ENCODE results near the gene VARS1. TPM values are rescaled to one million over a fixed set of nuclear protein-coding genes. Genes with fewer than 3 reads are reported as not detected.

The VARS1 gene
- total RNA-seq, 2 donors from 2014 or later: 81.4 to 83.1 TPM

DNA sequence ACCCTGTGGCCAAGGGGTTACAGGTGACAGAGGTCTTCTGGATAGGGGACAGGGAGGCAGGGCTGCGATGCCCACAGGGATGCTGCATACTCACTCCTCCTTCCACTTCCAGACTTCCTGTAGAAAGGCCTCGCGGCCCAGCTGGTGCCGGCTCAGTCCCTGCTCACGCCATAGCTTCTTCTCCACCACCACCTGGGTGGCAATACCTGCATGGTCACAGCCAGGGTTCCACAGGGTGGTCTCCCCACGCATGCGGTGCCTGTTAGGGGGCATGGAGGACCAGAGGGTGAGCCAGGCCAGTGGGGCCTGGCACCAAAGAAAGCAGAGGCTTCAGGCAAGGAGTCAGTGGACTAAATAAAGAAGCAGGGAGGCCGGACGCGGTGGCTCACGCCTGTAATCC is 10.1 kb downstream of the VARS1 start:
- no peaks in the 10 kb centered on the region for H3K4me1 ChIP-seq (ENCODE audit: control insufficient read depth, insufficient read depth, low read length)
- peaks cover 62% of the 10 kb centered on the region for H3K36me3 ChIP-seq (ENCODE audit: control insufficient read depth, insufficient read depth, low read length)
- peaks cover 50% of the 10 kb centered on the region for H3K36me3 Mint-ChIP-seq (ENCODE audit: low read depth)
- no peak for DNase-seq
- H3K27me3 ChIP-seq (ENCODE audit: control insufficient read depth, insufficient read depth, low read length, poor library complexity, severe bottlenecking): no peaks in the 10 kb centered on the region
- no peak overlapping the region for H3K4me3 Mint-ChIP-seq
- H3K9ac ChIP-seq (ENCODE audit: extremely low read depth, low read length, poor library complexity, severe bottlenecking): no peak overlapping the region
- no peaks in the 10 kb centered on the region for H3K9me3 ChIP-seq (ENCODE audit: control insufficient read depth, low read length)
- no peak overlapping the region for H3K4me3 ChIP-seq (ENCODE audit: low read length)
- no peak overlapping the region for H3K27ac Mint-ChIP-seq
- H3K4me1 Mint-ChIP-seq: no peaks in the 10 kb centered on the region
- H3K27me3 Mint-ChIP-seq (ENCODE audit: insufficient read depth): no peaks in the 10 kb centered on the region
- WGBS, 2 experiments (ENCODE audit: insufficient coverage in 1 of 2, insufficient read length in 1 of 2): 96 to 97% methylated on average over 10 to 11 of the region's 11 CpGs
- no peak overlapping the region for H3K27ac ChIP-seq (ENCODE audit: low read depth, low read length)
- TF ChIP-seq, protein P1, sequence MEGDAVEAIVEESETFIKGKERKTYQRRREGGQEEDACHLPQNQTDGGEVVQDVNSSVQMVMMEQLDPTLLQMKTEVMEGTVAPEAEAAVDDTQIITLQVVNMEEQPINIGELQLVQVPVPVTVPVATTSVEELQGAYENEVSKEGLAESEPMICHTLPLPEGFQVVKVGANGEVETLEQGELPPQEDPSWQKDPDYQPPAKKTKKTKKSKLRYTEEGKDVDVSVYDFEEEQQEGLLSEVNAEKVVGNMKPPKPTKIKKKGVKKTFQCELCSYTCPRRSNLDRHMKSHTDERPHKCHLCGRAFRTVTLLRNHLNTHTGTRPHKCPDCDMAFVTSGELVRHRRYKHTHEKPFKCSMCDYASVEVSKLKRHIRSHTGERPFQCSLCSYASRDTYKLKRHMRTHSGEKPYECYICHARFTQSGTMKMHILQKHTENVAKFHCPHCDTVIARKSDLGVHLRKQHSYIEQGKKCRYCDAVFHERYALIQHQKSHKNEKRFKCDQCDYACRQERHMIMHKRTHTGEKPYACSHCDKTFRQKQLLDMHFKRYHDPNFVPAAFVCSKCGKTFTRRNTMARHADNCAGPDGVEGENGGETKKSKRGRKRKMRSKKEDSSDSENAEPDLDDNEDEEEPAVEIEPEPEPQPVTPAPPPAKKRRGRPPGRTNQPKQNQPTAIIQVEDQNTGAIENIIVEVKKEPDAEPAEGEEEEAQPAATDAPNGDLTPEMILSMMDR (conservative IDR thresholded peaks at IDR 0.05): no peak
- no peaks in the 10 kb centered on the region for H3K9me3 Mint-ChIP-seq

DNA sequence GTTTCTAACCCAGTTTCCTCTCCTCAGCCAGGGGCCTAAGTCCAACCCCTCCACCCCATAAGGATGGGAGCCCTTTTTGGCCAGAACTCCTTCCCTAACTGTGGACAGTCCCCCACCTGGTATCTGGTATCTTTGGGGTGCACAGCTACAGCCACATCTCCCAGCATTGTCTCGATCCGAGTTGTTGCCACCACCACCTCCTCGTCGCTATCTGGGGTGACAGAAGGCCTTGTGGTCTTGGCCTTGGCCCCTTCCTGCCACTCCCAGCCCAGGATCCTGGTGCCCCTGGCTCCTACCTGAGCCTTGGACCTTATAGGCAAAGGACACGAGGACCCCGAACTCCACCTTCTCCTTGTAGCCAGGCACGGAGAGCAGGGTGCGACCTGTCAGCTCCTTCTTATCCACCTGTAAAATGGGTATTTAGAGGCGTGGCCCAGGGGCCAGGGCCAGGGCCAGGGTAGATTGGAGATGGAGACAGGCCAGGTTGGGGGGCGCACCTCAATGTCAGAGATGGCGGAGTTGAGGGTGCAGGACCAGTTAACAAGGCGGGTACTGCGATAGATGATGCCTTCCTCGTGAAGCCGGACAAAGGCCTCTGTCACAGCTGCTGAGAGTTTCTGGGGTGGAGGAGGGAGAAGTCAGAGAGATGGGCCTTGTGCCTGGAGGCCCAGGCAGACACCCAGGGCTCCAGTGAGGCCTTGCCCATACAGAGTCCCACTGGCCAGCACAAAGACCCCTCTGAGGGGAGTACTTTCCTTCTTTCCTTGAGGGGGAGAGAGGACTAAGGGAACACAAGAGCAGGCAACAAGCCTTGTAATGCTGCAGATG is 11.2 kb downstream of the VARS1 start:
- H3K27ac ChIP-seq (ENCODE audit: low read depth, low read length): no peak overlapping the region
- no peaks in the 10 kb centered on the region for H3K9me3 ChIP-seq (ENCODE audit: control insufficient read depth, low read length)
- H3K27me3 Mint-ChIP-seq (ENCODE audit: insufficient read depth): no peaks in the 10 kb centered on the region
- TF ChIP-seq, protein P1 (conservative IDR thresholded peaks at IDR 0.05): no peak
- no peaks in the 10 kb centered on the region for H3K4me1 ChIP-seq (ENCODE audit: control insufficient read depth, insufficient read depth, low read length)
- no peak overlapping the region for H3K27ac Mint-ChIP-seq
- no peak overlapping the region for H3K4me3 Mint-ChIP-seq
- no peak overlapping the region for H3K9ac ChIP-seq (ENCODE audit: extremely low read depth, low read length, poor library complexity, severe bottlenecking)
- peaks cover 55% of the 10 kb centered on the region for H3K36me3 ChIP-seq (ENCODE audit: control insufficient read depth, insufficient read depth, low read length)
- H3K4me3 ChIP-seq (ENCODE audit: low read length): no peak overlapping the region
- no peak for DNase-seq
- H3K27me3 ChIP-seq (ENCODE audit: control insufficient read depth, insufficient read depth, low read length, poor library complexity, severe bottlenecking): no peaks in the 10 kb centered on the region
- 95% methylated on average over 12 to 15 of the region's 15 CpGs for WGBS, 2 experiments (ENCODE audit: insufficient coverage in 1 of 2, insufficient read length in 1 of 2)
- H3K4me1 Mint-ChIP-seq: no peaks in the 10 kb centered on the region
- no peaks in the 10 kb centered on the region for H3K9me3 Mint-ChIP-seq
- peaks cover 46% of the 10 kb centered on the region for H3K36me3 Mint-ChIP-seq (ENCODE audit: low read depth)

DNA sequence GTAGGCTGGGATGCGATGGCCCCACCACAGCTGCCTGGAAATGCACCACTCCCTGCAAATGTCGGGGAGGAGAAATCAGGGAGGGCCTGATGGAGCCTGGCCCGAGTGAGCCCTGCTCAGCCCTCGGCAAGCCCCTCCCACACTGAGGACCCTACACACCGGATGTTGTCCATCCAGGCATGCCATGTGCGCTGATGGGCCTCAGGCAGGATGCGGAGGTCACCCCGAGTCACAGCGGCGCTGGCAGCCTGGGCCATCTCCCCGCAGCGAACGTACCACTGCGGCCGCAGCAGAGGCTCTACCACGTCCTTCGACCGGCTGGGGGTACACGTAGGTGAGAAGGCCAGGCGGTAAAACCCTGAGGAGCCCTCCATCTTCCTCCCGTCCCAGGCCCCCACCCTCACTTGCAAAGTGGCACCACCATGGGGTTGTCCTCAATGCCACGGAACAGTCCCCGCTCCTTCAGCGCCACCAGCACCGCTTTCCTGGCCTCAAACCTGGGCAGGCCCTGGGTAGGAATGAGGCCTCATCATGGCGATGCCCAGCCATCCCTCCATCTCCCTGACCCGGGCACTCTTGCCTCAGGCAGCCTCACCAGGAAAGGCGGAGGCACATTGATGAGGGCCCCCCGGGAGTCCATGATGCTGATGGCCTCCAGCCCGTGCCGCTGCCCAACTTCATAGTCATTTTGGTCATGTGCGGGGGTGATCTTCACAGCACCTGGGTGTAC is 13.3 kb downstream of the VARS1 start:
- DNase-seq: no peak
- peaks cover 48% of the 10 kb centered on the region for H3K36me3 Mint-ChIP-seq (ENCODE audit: low read depth)
- H3K36me3 ChIP-seq (ENCODE audit: control insufficient read depth, insufficient read depth, low read length): peaks cover 56% of the 10 kb centered on the region

More for the DNA sequence above, 13.3 kb downstream of the VARS1 start:
- Histone ChIP-seq H3K4me1 (ENCODE audit: control insufficient read depth, insufficient read depth, low read length) (no peaks in the 10 kb centered on the region), H3K27me3 (ENCODE audit: control insufficient read depth, insufficient read depth, low read length, poor library complexity, severe bottlenecking) (no peaks in the 10 kb centered on the region), H3K27ac (ENCODE audit: low read depth, low read length) (no peak overlapping the region), H3K4me3 (ENCODE audit: low read length) (no peak overlapping the region), H3K9me3 (ENCODE audit: control insufficient read depth, low read length) (no peaks in the 10 kb centered on the region), H3K9ac (ENCODE audit: extremely low read depth, low read length, poor library complexity, severe bottlenecking) (no peak overlapping the region)
- Mint-ChIP-seq H3K9me3 (no peaks in the 10 kb centered on the region), H3K27ac (no peak overlapping the region), H3K4me1 (no peaks in the 10 kb centered on the region), H3K27me3 (ENCODE audit: insufficient read depth) (no peaks in the 10 kb centered on the region), H3K4me3 (no peak overlapping the region)
- 96 to 97% methylated on average over 26 to 32 of the region's 32 CpGs for WGBS, 2 experiments (ENCODE audit: insufficient coverage in 1 of 2, insufficient read length in 1 of 2)
- TF ChIP-seq, protein P1 (conservative IDR thresholded peaks at IDR 0.05): no peak

All from endodermal cell (in vitro differentiated cells).